ENCODE measurements around the gene FAM234A.
"Not testable (repeated sequence)": the region's sequence is repeated elsewhere in the genome, so short reads cannot be mapped to it uniquely, and the experiment has no call there.

FAM234A gene, protein sequence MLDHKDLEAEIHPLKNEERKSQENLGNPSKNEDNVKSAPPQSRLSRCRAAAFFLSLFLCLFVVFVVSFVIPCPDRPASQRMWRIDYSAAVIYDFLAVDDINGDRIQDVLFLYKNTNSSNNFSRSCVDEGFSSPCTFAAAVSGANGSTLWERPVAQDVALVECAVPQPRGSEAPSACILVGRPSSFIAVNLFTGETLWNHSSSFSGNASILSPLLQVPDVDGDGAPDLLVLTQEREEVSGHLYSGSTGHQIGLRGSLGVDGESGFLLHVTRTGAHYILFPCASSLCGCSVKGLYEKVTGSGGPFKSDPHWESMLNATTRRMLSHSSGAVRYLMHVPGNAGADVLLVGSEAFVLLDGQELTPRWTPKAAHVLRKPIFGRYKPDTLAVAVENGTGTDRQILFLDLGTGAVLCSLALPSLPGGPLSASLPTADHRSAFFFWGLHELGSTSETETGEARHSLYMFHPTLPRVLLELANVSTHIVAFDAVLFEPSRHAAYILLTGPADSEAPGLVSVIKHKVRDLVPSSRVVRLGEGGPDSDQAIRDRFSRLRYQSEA

DNA sequence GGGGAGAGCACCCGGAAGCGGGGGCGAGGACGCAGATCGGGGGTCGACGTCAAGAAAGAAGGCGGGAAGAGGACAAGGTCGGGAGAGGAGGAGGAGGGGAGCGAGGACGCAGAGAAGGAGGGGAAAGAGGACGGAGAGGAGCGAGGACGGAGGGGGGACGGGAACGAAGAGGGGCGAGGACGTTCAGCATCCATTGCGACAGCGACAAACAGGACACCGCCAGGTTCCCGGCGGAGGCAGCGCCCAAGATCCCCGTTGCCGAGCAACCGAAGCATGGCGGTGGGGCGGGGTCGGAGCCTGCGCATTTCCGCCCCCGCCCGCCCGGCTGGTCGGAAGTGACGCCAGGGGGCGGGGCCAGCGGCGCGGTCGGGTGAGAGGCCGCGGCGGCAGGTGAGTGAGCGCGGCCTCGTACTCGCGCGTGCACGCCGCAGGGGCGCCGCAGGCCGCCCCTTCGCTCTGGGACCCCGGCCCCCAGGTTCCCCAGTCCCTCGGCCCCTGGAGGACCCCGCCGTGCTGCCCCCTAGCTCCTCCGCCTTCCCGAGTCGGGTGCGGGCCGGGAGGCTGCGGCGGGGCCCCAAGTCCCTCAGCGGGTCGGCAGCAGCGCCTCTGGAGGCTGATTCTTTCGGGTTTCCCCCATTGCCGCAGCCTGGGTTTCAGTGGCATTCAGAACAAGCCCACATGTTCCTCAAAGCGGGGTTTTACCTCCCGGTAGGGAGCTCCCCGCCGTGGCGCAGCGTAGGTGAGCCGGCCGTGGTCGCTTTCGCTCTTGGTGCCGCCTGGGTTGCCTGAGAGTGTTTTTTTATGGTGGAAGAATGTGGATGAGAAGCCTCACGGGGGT, at the start of gene FAM234A:
Gene FAM234A (plus strand): TSS at position 354 of the 838 bp plus-strand sequence. CDS start 19,593 bp downstream, outside the sequence.
- DNase-seq, result peak; percentile 92 to 99 (median 95)

DNA sequence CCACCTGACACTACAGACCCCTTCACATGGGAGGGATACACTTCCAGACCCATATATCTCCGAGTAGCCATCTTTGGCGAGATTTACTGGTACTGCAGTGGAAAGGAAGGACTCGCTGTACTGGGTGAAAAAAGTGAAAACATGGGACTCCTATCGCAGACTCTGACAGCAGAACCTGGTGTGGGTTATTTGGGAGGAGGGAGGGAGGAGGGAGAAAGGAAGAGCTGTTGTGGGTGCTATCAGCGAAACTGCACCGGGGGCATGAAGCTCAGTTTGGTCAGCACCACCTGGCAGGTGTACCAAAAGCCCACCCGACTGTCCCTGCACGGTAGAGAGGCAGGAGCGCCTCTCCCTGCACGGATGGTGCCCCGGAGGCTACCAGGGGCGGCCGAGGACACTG, 49.4 kb upstream of the FAM234A start:
- no peak for DNase-seq

DNA sequence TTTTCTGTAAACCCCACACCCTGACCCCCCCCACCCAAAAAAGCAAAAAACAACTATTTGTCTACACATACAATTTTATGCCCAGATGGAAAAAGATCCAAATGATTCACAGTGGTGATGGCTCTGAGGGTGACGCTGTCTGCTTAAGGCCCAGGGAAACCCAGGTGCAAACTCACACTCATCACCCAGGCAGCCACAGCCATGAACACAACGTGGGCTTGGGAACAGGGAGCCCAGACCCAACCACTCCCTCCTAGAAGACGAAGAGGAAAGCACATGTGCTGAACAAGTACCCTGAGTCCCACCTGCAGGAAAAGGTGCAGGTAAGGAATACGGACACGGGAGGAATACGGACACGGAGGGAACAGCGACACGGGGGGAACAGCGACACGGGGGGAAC, 48.9 kb upstream of the FAM234A start:
- DNase-seq, result no peak

DNA sequence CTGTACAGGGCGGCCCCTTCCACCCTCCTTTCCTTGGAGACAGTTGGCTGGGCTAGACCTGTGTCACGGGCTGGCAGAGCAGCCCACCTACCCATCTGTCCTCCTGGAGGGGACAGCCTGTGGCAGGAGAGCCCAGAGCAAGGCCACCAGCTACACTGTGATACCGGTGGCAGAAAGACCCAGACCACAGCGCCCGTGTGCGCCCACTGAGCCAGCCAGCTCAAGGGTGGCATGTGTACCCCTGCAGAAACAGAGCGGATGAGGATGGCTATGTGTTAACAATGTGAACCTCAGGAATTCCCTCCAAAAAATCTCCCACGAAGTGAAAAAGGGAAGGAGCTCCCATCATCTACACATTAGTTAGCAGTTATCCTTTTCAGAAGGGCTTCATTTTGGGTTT, 47.3 kb upstream of the FAM234A start:
- DNase-seq, result no peak

DNA sequence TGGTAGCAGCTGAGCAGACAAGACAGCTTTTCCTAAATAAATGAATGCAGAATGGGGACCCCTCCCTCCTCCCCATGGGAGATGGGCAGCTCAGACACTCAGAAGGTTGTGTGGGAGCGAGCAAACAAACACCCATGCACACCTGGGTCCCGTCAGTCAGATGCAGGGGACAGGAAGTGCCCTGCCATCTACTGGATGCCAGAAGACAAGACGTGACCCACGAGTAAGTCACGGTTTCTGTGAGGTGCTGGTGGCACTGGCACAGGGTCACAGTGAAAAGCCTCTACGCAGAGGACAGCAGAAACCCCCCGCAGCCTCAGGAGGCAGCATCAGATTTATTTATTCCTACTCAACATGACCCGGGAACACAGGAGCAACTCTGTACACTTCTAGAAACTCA, 45.9 kb upstream of the FAM234A start:
- peak in 2 of 6 experiments; percentile 26 to 30 for DNase-seq

DNA sequence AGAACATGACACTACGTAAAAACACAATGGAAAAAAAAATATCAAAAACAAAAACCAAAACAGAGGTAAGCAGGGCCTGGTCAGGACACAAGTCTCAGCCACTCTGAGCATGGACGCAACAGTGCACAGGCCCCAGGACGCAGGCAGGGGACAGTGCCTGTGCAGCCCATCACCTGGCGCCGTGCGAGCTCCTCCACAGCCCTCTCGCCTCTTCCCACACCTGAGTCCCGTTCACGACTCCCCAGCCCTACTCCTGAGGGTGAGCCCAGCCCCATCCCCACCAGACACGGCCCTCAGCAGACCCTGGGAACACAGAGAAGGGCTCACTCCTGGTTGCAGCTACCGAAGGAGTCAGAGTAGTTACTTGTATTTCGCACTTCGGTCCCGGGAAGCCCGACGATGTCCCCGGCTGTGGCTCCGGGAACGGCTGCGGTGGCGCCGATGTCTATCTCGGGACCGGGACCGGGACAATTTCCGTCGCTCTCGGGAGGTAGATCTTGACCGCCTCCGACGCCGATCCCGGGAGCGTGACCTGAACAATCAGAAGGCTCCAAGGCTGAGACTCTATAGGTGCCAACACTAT, 44.9 kb upstream of the FAM234A start:
- no peak for DNase-seq

DNA sequence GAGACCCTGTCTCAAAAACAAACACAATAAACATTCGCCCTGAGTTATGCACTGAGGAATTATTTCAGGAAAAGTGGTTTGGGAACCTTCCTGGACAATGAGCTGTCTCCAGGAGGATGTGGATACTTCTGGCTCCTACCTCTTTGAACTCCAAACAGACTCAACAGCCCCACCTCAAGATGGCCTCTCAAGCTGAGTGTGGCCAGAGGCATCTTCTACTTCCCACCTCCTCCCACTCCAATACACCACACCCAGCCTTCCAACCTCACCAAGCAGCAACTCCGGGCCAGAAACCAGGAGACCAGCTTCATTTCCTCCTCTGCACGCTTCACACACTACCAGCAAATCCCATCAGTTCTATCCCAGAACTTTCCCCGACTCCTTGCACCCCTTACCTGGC, 42.8 kb upstream of the FAM234A start:
- no peak for DNase-seq

DNA sequence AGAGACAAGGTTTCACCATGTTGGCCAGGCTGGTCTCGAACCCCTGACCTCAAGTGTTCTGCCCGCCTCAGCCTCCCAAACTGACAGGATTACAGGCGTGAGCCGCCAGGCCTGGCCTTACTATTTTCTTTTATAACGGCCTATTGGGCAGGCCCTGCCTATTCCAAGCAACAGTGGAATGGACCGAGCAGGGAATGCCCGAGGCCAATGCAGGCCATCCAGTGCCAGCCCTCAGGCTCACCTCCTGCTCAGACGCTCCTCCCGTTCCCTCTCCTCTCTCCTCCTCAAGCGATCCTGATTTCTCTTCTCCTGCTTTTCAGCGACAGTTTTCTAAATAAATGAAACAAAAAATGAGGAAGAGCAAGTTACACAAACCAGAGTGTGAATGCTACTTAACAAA, 41.9 kb upstream of the FAM234A start:
- no peak for DNase-seq

DNA sequence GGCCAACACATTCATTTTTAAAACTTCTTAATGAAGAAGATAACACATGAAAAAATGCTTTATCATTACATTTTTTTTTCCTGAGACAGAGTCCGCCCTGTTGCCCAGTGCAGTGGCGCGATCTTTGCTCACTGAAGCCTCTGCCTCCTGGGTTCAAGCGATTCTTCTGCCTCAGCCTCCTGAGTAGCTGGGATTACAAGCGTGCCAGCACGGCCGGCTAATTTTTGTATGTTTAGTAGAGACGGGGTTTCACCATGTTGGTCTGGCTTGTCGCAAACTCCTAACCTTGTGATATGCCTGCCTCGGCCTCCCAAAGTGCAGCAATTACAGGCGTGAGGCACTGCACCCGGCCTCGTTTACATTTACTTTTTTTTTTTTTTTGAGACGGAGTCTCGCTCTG, 41.2 kb upstream of the FAM234A start:
- DNase-seq, result no peak

DNA sequence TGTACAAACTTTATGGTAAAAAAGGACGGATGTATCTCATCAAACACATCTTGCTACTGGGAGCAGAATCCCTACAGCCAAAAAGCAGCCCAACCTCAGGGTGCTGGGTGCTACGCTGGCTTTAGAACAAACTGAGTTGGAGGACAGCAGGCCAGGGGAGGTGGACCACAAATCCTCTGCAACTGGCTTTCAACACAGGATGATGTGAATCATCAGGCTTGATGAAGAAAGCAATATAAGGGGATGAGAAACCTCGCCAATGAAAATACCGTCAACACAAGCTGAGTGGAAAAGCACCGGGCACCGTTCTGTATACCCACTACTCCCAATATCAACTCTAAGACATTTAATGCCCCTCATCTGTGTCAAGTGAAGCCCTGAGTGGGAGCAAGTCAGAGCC, 40.1 kb upstream of the FAM234A start:
- no peak for DNase-seq

DNA sequence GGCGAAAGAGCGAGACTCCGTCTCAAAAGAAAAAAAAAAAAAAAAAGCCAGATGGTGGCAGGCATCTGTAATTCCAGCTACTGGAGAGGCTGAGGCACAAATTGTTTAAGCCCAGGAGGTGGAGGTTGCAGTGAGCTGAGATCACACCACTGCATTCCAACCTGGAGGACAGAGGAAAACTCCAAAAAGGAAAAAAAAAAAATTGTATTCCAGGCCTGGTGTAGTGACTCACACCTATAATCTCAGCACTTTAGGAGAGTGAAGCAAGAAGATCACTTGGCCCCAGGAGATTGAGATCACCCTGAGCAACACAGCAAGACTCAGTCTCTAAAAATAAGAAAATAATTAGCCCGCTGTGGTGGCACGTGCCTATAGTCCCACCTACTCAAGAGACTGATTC, 34.2 kb upstream of the FAM234A start:
- no peak for DNase-seq

DNA sequence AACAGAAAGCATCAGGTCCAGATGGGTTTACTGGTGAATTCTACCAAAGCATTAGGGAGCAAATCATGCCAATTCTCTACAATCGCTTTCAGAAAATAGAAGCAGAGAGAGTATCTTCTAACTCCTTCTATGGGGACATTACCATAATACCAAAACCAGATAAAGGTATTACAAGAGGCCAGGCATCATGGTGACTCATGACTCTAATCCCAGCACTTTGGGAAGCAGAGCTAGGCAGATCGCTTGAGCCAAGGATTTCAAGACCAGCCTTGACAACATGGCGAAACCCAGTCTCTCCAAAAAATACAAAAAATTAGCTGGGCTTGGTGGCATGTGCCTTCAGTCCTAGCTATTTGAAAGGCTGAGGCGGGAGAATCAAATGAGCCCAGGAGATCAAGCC, 31.4 kb upstream of the FAM234A start:
- DNase-seq, result no peak

DNA sequence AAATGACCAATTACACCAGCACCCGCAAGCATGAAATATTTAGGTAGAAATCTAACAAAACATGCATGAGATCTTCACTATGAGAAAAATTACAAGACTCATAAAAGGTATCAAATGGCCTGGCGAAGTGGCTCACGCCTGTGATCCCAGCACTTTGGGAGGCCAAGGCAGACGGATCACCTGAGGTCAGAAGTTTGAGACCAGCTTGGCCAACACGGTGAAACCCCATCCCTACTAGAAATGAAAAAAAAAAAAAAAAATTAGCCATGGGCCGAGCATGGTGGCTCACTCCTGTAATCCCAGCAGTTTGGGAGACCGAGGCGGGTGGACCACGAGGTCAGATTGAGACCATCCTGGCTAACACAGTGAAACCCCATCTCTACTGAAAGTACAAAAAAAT, 30.6 kb upstream of the FAM234A start:
- DNase-seq, result not testable (repeated sequence)

DNA sequence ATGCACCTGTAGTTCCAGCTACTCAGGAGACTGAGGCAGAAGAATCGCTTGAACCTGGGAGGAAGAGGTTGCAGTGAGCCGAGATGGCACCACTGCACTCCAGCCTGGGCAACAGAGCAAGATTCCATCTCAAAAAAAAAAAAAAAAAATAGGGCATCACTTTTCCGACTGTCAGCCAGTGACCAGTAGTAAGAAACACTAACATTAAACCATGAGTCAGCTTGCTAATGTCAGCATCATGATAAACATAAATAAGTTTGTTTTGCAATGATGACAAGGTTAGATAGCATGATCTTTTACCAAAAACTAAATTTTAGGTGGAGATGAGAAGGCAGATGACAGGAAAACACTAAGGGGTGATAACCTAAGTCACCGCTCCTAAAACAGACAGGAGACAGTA, 25.3 kb upstream of the FAM234A start:
- DNase-seq, result not testable (repeated sequence)

DNA sequence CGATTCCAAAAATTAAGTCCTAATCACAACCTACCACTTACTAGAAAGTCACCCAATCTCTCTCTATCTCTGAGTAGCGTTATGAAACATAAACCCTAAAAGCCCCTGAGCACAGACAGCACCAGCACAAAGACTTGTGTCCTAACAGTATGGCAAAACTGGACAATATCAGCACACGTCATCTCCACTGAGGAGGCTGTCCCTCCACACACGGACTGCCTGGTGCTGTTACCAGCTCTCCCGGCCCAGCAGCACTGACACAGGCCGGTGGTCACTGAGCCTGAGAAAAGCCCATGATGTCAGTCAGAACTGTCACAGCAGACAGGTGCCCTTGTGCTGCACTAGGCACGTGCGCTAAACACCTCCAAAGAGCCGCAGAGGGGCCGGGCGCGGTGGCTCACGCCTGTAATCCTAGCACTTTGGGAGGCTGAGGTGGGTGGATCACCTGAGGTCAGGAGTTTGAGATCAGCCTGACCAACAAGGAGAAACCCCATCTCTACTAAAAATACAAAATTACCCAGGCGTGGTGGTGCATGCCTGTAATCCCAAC, 22.9 kb upstream of the FAM234A start:
- DNase-seq, result not testable (repeated sequence)

DNA sequence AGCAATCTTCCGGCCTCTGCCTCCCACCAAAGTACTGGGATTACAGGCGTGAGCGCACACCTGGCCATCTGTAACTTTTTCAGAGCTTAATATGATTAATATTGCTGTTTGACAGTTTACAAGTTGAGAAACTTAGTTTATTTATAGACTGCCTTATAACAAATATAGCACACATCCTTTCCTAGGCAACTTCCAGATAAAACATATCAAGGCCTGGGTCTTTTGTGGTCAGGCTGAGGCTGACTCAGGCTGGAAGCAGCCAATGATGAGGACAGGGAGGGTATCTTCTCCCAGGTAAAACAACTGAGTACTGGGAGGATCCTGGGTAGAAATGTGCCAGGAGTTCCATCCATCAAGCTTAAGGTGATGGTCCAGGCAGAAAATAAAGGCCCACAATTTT, 21.6 kb upstream of the FAM234A start:
- DNase-seq, result no peak

DNA sequence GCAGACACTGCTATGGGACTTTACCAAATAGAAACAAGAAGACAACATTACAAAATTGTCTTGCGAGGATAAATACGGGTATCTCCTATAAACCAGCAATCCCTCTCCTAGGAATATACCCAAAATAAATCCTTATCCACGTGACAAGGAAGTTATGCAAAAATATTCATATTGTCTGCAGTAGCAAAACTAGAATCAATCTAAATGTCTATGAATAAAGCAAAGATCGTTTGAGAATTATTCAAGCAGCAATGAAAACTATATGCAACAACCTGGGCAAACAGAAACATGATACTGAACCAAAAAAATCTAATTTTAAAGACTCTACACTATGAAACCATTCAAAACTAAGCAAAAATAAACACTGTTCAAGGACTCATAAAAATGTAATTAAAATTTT, 14.6 kb upstream of the FAM234A start:
- DNase-seq, result no peak

DNA sequence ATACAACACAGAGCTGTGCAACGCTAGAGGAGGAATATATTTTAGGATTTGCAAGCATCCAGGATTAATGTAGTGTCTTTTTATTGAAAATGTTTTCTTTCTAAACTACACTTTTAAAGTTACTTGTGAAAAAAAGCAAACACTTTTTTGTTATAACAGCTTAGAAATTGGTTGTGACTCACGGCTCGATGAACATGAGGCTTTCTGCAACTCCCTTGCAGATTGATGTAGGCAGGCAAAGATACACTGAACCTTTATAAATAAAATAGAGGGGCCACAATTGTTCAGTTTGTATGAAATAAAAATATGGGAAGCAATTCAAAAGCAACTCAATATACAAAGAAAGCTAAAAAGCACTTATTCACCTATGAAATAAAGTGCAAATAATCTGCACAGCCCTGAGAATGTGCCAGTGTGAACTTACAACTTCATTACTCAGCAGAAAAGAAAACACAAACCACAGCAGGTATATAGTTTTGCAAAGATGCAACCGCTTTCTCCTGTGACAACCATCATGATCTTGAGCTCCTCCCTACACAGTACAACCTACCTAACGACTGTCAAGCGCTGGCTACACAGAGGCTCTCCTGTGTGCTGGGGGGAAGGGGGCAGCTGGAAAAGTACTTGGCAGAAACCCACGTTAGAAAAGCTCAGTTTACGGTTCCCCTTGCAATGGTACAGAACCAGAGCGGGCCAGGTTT, 6.3 kb upstream of the FAM234A start:
- no peak for DNase-seq

DNA sequence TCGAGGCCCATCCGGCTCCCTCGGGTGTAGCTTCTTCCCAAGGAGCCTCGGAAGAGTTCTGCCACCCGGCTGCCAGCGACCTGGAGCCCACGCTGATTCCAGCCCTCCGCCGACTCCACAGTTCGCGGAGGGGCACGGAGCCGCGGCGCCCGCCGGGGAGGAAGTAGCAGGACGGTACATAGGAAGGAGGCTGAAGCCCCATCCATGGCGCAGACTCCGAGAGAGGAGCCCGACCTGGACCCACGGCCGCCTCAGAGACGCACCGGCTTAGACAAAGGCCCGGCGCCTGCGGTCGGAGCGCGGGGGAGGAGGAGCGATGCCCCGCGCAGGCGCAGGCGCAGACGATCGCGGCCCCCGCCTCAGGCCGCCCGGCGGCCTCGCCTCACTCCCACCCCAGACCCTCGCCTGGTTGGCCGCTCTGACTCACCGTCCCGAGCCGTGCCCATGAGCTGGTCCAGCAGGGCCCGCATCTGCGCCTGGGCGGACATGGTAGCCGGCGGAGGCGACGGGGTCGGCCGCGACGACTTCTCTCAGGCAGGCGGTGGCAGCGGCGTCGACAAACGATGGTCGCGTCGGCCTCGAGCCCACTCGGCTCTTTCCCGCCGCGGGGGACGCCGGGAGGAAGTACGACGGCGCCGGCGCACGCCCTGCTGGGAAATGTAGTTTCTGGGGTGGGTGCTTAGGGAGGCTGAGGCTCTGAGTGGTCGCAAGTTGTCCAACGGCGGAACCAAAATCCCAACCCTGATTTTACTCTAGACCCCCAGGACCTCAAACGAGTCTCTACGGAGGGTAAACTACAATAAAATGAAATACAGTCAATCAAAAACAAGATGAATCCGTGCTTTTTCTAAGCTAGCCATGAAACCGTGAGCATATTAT, 5.5 kb upstream of the FAM234A start, which contains the start of gene LUC7L:
Gene LUC7L (minus strand): TSS at position 598 of the 879 bp plus-strand sequence. CDS start 110 bp downstream, at position 488.
- peak; percentile 70 to 92 (median 82) for DNase-seq

DNA sequence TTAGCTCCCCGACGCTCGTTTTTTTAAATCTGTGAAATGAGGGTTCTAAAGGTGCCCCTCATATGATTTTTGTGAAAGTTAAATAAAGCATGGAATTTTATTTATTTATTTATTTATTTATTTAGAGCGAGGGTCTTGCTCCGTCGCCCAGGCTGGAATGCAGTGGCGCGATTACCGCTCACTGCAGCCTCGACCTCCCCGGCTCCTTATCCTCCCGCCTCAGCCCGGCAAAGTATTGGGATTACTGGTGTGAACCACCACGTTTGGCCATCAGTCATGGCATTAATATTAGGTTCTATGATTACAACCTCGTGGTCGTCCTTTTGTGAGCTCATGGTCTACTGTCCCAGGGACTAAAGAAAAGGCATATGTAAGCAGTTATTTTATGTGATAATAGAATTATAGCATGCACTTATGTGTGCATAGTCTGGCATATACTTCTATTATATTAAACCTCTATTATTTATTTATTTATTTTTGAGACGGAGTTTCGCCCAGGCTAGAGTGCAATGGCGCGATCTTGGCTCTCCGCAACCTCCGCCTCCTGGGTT, 4.8 kb upstream of the FAM234A start:
- DNase-seq, result no peak

DNA sequence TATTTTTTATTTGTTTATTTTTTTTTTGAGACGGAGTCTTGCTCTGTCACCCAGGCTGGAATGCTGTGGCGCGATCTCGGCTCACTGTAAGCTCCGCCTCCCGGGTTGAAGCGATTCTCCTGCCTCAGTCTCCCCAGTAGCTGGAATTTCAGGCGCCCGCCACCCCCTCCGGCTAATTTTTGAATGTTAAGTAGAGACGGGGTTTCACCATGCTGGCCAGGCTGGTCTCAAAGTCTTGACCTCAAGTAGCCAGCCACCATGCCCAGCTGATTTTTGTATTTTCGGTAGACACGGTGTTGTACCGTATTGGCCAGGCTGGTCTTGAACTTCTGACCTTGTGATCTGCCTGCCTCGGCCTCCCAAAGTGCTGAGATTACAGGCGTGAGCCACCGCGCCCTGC, 4.3 kb upstream of the FAM234A start:
- not testable (repeated sequence) for DNase-seq

Data from stimulated activated naive CD4-positive, alpha-beta T cell (primary cell).